A673 (cell line): Measurements from ENCODE around the gene IRX6. TPM values are rescaled to one million over a fixed set of nuclear protein-coding genes. Genes with fewer than 3 reads are reported as not detected.
A peak's percentile ranks its signal among the peaks of the same experiment; 100 is the strongest.

Source experiments
- BruUV-seq: library from RNA; stranded (reverse); fragments of 400-500 nt; replicated peaks from 2 replicates; lab custom pipeline; 2021; lab: Mats Ljungman, UMichigan
- CTCF ChIA-PET: fragments of 300-600 bp; sonication (Branson Sonifier 250); formaldehyde crosslinking; loops from one replicate; lab custom pipeline; 2022; ENCODE audit warnings: antibody characterized with exemption; lab: Charles Lee
- POLR2A ChIA-PET: fragments of 300-600 bp; sonication (Branson Sonifier 250); formaldehyde crosslinking; loops from one replicate; lab custom pipeline; 2022; ENCODE audit warnings: antibody characterized with exemption; ENCODE audit not compliant: low non-redundant PET; lab: Charles Lee
- DNase-seq: peaks from one replicate; pipeline ENCODE4 v3.0.0-alpha.2; 2015; ENCODE audit warnings: low spot score
- H3K27ac ChIP-seq: fragments of 200-600 bp; sonication (generic); 2 replicates; pipeline ENCODE4 v1.5.1; 2016; ENCODE audit warnings: mixed run types, low read depth, mild to moderate bottlenecking, mixed read lengths, antibody characterized with exemption, low read length; ENCODE audit not compliant: poor library complexity, severe bottlenecking
- H3K27me3 ChIP-seq: fragments of 200-600 bp; sonication (generic); replicated peaks from 2 replicates; pipeline ENCODE4 v1.6.1; 2017; ENCODE audit warnings: mixed run types, low read depth, mild to moderate bottlenecking, mixed read lengths, antibody characterized with exemption, low read length; ENCODE audit not compliant: insufficient read depth, poor library complexity
- H3K36me3 ChIP-seq: fragments of 200-600 bp; sonication (generic); 2 replicates; pipeline ENCODE4 v1.6.1; 2016; ENCODE audit warnings: mixed run types, mild to moderate bottlenecking, mixed read lengths, antibody characterized with exemption, low read length; ENCODE audit not compliant: insufficient read depth, poor library complexity, severe bottlenecking
- H3K4me1 ChIP-seq: fragments of 200-600 bp; sonication (generic); 2 replicates; pipeline ENCODE4 v1.6.1; 2017; ENCODE audit warnings: mixed run types, mild to moderate bottlenecking, mixed read lengths, antibody characterized with exemption, low read length; ENCODE audit not compliant: insufficient read depth, poor library complexity, severe bottlenecking
- H3K4me3 ChIP-seq: fragments of 200-600 bp; sonication (generic); 2 replicates; pipeline ENCODE4 v1.5.1; 2016; ENCODE audit warnings: low read depth, mixed run types, mild to moderate bottlenecking, mixed read lengths, low read length; ENCODE audit not compliant: poor library complexity, severe bottlenecking
- H3K9me3 ChIP-seq: fragments of 200-600 bp; sonication (generic); 2 replicates; pipeline ENCODE4 v1.6.1; 2016; ENCODE audit warnings: mixed run types, low read depth, mild to moderate bottlenecking, mixed read lengths, antibody characterized with exemption, low read length; ENCODE audit not compliant: poor library complexity, severe bottlenecking
- EZH2 ChIP-seq: fragments of 200-600 bp; sonication (generic); IDR thresholded peaks from 2 replicates; pipeline ENCODE4 v1.6.1; 2017; ENCODE audit warnings: borderline replicate concordance, low read depth, mild to moderate bottlenecking, mixed read lengths, antibody characterized with exemption, low read length; ENCODE audit not compliant: poor library complexity, severe bottlenecking
- intact Hi-C: fragments of 100-400 bp; cut with micrococcal nuclease; formaldehyde crosslinking; loops from one replicate; pipeline ENCODE4 v1.10.0; 2022; ENCODE audit not compliant: unreplicated experiment
- total RNA-seq: library from RNA; stranded (reverse); gene quantifications from 2 replicates; pipeline ENCODE4 v1.2.3, GENCODE V29; 2021
- TF ChIP-seq, protein P1 (sequence below): fragments of 300-800, 200-600 bp; sonication (generic); conservative IDR thresholded peaks from 2 replicates; pipeline ENCODE4 v1.5.1; 2017; ENCODE audit warnings: low read depth, mild to moderate bottlenecking, antibody characterized with exemption, low read length, moderate library complexity, mixed read lengths

Gene IRX6
- total RNA-seq, 1 experiment from 2014 or later = not detected

- peak; percentile 27 for DNase-seq
- Histone ChIP-seq H3K27ac (no peak overlapping the region), H3K27me3 (peaks cover 26% of the 10 kb centered on the region), H3K9me3 (no peaks in the 10 kb centered on the region), H3K4me3 (no peak overlapping the region), H3K36me3 (no peaks in the 10 kb centered on the region), H3K4me1 (peaks cover 33% of the 10 kb centered on the region)
- ChIA-PET CTCF (interaction anchor here (0.7 kb wide), 1 partner anchor 1423 kb away, joined by 3 read pairs; no protein-coding TSS in a partner anchor), POLR2A (no interaction called here)
- no TSS peak for BruUV-seq
- TF ChIP-seq EZH2 = no peak
- TF ChIP-seq, protein P1, sequence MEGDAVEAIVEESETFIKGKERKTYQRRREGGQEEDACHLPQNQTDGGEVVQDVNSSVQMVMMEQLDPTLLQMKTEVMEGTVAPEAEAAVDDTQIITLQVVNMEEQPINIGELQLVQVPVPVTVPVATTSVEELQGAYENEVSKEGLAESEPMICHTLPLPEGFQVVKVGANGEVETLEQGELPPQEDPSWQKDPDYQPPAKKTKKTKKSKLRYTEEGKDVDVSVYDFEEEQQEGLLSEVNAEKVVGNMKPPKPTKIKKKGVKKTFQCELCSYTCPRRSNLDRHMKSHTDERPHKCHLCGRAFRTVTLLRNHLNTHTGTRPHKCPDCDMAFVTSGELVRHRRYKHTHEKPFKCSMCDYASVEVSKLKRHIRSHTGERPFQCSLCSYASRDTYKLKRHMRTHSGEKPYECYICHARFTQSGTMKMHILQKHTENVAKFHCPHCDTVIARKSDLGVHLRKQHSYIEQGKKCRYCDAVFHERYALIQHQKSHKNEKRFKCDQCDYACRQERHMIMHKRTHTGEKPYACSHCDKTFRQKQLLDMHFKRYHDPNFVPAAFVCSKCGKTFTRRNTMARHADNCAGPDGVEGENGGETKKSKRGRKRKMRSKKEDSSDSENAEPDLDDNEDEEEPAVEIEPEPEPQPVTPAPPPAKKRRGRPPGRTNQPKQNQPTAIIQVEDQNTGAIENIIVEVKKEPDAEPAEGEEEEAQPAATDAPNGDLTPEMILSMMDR = no peak
- intact Hi-C loops = no loop called here
These were observed 44.0 kb downstream of the IRX6 start for GRCh38 chr16:55367866-55368603.

DNA sequence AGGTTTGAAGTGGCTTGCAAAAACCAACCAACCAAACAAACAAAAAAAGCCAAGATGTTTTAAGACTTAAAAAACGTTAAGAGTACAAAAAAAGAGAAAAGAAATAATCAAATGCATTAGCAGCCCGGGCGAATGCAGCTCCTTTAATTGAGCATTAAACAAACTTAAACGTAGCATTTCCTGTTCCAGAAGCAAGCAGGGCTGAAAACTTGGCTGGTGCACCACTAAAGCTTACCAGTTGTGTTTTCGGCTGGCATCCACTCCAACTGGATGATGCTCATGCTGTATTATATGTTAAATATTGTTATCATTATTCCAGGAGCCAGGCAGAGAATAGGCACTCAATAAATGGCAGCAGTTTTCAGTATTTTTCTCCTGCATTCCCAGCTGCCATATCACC lies 45.1 kb downstream of the IRX6 start:
- CTCF ChIA-PET = interaction anchor here (0.7 kb wide), 1 partner anchor 1424 kb away, joined by 3 read pairs; no protein-coding TSS in a partner anchor
- TF ChIP-seq EZH2 = no peak
- TF ChIP-seq, protein P1 = no peak
- Histone ChIP-seq H3K36me3 (no peaks in the 10 kb centered on the region), H3K4me1 (peaks cover 33% of the 10 kb centered on the region), H3K9me3 (no peaks in the 10 kb centered on the region), H3K27ac (no peak overlapping the region), H3K4me3 (no peak overlapping the region), H3K27me3 (peaks cover 26% of the 10 kb centered on the region)
- no TSS peak for BruUV-seq
- intact Hi-C loops = no loop called here
- peak; percentile 52 for DNase-seq
- POLR2A ChIA-PET = no interaction called here

- Histone ChIP-seq H3K27me3 (peaks cover 26% of the 10 kb centered on the region), H3K9me3 (no peaks in the 10 kb centered on the region), H3K36me3 (no peaks in the 10 kb centered on the region), H3K27ac (no peak overlapping the region), H3K4me3 (no peak overlapping the region), H3K4me1 (peaks cover 33% of the 10 kb centered on the region)
- DNase-seq = peak; percentile 55
- TF ChIP-seq EZH2 = peak; percentile 60
- TF ChIP-seq, protein P1 = peak; percentile 65
- intact Hi-C loops = no loop called here
- ChIA-PET CTCF (no interaction called here), POLR2A (no interaction called here)
- BruUV-seq = no TSS peak
These were observed 46.9 kb downstream of the IRX6 start for GRCh38 chr16:55370762-55371482.
